GM18507 (cell line): ENCODE results near the gene MYO5B.
"Not testable (repeated sequence)": the region's sequence is repeated elsewhere in the genome, so short reads cannot be mapped to it uniquely, and the experiment has no call there.

Experiments
- DNase-seq: peaks from one replicate; pipeline ENCODE4 v3.0.0; 2011; ENCODE audit warnings: low read depth; ENCODE audit not compliant: insufficient read length; ENCODE audit errors: extremely low spot score
- FAIRE-seq: peaks from 2 replicates; lab custom pipeline; 2011; peaks lifted over from hg19 to GRCh38; lab: Jason Lieb, UNC

MYO5B gene

GRCh38 chr18:49837316-49837835 is 357.6 kb downstream of the MYO5B start:
- not testable (repeated sequence) for FAIRE-seq, DNase-seq

DNA sequence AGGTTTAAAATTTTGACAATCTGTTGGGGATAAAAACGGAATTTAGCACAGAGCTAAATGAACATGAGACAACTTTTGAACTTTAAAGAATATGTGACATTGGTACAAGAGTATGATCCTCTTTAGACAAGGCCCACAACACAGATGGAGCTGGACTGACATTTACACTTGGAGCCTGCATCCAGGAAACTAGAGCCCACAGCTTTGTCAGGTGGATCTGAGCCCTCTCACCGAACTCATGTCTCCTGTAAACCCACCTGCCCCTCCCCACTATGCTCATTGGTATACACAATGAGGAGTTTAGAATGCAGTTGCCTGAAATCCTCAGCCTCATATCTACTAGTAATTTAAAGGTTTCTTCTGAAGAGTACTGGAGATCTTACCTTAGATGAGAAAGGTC is 359.5 kb downstream of the MYO5B start:
- DNase-seq (no peak), FAIRE-seq (no peak)

DNA sequence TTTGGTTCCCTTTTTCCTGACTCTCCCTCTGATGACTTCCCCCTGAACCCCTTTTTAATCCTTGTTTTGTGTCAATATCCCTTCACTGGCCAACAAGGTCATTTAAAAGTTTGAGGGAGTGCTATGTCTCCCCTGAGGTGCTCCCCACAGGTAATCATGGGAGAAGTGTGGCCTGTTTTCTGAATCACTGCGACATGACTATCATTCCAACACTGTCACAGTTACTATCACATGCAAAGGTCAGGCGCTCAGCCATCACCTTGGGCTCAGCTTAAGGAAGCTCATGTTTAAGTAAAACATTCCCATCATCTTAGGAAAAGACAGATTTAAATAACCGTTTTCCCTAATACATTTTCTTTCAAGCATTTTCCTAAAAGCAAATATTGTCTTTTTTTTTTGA is 360.7 kb downstream of the MYO5B start:
- no peak for FAIRE-seq

GRCh38 chr18:49833814-49834213 is 361.1 kb downstream of the MYO5B start:
- no peak for FAIRE-seq
- DNase-seq = no peak

More for the DNA sequence above, 360.7 kb downstream of the MYO5B start:
- DNase-seq = no peak

DNA sequence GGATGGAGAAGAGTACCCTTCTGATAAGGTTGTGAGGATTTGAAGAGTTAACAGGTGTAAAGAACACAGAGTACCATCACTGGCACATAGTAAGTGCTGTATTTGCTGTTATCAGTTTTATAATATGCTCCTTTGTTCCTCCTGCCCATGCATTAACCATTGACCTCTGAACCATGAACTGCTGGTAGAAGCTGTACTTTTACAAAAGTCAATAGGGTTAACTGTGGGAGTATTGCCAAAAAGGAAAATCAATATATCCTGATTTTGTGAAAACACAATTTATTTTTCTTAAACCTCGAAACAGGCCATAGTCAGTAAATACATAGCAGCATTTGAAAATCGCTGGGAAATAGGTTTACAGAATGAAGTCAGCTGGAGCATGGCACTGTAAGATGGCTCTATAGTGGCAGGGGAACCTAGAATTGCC is 362.7 kb downstream of the MYO5B start:
- DNase-seq (no peak), FAIRE-seq (no peak)

DNA sequence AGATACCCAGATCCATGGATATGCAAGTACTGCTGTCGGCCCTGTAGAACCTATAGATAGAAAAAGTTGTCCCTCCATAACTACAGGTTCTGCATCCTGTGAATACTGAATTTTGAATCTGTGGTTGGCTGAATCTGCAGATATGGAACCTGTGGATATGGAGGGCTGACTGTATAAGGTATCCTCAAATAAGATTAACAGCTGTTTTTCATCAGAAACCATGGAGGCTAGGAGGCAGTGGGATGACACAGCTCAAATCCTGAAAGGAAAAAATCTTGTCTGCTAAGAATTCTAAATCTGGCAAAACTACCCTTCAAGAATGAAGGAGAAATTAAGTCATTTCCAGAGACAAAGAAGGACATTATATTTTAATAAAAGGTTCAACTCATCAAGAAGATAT is 367.0 kb downstream of the MYO5B start:
- DNase-seq = no peak
- no peak for FAIRE-seq

GRCh38 chr18:49819823-49820671 is 374.9 kb downstream of the MYO5B start:
- FAIRE-seq = peak; percentile 81
- no peak for DNase-seq

DNA sequence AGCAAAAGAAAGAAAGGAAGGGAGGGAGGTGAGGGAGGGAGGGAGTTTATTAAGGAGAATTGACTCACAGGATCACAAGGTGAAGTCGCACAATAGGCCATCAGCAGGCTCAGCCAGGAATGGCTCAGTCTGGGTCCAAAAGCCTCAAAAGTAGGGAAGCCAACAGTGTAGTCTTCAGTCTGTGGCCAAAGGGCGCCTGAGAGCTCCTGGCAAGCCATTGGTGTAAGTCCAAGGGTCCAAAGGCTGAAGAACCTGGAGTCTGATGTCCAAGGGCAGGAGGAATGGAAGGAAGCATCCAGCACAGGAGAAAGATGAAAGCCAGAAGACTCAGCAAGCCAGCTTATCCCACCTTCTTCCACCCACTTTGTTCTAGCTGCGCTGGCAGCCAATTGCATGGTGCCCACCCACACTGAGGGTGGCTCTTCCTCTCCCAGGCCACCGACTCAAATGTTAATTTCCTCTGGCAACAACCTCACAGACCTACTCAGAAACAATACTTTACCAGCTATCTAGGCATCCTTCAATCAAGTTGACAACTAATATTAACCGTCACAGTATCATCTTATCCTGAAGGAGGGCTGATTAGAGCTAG is 375.8 kb downstream of the MYO5B start:
- FAIRE-seq = no peak
- no peak for DNase-seq

GRCh38 chr18:49817947-49818346 is 377.0 kb downstream of the MYO5B start:
- DNase-seq (no peak), FAIRE-seq (no peak)

DNA sequence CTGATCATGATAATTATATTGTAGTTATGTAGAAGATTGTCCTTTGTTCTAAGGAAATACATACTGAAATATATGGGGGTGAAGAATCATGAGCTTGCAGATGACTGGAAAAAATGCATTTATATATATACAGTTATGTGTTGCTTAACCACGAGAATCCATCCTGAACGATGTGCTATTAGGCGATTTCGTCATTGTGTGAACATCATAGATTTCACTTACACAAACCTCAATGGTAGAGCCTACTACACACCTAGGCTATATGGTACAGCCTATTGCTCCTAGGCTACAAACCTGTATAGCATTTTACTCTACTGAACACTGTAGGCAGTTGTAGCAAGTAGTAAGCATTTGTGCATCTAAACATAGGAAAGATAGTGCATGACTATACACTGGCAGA is 379.0 kb downstream of the MYO5B start:
- no peak for DNase-seq
- FAIRE-seq = no peak

DNA sequence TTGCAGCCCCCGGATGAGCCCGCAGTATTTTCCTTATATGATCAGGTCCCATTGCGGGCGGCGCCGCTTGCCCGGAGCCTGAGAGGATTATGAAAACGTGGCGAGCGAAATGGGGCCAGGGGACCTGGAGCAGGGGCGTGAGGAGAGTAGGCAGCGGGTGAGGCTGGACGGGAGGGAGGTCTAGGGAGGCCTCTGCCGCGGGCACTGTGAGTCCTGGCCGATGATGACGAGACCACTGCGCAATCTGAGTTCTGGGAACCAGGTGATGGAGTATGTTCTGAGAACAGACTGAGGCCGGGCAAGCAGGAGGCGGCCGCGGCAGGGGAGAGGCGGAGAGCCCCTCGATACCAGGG is 380.8 kb downstream of the MYO5B start:
- FAIRE-seq (peak; percentile 15), DNase-seq (no peak)

- peak; percentile 56 for DNase-seq
- peak; percentile 89 for FAIRE-seq
Measured at GRCh38 chr18:49813319-49814146, 381.4 kb downstream of the MYO5B start, which contains the start of gene ACAA2. Gene ACAA2 (minus strand): TSS chr18:49813533. CDS start chr18:49813484, 49 bp downstream.

DNA sequence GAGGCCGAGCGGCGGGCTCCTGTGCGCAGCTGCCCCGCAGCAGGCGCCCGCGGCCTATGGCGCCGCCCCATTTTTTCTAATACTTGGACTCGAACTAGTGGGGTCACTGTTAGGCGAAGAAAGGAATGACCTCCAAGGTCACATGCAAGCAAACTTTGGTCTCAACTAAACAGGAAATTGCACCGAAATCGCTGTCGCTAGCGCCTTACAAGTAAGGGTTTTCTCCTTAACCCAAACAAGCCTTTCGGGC is 382.0 kb downstream of the MYO5B start:
- DNase-seq = no peak
- FAIRE-seq = no peak

- FAIRE-seq (no peak), DNase-seq (no peak)
Measured at GRCh38 chr18:49812286-49813068, 382.5 kb downstream of the MYO5B start.

DNA sequence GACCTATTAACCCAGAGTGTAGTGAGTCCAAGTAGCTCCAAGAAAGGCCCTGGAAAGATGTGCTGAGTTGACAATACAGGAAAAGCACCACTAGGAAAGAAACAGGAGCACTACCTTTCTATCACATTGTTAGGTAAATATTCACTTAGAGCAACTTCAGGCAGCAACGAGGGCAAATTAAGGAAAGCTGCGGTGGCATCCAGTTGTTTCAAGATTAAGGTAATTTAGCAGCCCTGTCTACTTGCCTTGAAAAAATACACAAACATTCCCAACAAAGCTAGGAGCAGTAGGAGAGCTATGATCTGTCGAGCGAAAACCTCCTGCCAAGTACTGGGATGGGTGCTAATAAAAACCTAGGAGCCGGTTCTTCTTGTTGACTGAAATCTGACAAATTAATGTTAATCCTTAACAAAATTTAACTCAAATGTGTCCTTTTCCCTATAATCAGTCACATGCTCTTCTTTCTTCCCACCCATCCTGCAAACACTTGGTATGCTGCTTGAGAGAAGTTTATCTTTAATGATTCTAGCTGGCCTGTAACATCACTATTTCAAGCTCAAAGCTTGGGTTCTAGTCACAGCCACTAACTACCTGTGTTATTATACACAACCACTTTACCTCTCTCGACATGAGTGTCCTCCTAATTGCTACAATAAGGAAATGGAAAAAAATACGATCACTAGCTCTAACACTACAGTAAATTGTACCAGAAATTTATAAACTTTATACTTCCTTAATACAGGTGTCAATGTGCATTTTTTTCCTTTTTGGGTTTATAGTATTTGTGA is 383.6 kb downstream of the MYO5B start:
- FAIRE-seq (no peak), DNase-seq (no peak)

DNA sequence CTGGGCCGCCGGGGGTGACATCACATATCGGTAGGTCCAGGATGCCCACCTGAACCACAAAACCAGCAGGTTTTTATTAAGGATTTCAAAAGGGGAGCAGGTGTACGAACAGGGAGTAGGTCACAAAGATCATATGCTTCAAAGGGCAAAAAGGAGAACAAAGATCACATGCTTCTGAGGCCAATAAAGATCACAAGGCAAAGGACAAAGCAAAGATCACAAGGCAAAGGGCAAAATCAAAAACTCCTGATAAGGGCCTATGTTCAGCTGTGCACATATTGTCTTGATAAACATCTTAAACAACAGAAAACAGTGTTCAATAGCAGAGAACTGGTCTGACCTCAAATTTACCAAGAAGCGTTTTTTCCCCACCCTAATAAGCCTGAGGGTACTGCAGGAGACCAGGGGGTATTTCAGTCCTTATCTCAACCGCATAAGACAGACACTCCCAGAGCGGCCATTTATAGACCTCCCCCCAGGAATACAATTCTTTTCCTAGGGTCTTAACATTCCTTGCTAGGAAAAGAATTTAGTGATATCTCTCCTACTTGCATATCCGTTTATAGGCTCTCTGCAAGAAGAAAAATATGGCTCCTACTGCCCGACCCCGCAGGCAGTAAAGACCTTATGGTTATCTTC is 386.3 kb downstream of the MYO5B start:
- DNase-seq, FAIRE-seq: not testable (repeated sequence)

DNA sequence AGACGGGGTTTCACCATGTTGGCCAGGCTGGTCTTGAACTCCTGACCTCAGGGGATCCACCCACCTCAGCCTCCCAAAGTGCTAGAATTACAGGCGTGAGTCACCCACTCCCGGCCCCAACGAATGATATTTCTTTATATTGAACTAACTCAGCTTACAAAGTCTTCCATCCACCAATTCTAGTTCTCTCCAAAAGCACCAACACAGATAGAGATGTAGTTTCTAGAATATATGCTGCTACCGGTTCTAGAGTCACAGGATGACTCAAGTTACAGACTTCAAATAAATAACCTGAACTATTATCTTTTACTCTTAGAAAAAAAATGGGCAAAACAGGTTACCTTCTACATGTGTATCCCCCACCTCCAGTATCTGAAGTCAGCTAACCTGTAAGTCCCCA is 390.9 kb downstream of the MYO5B start:
- DNase-seq = no peak
- FAIRE-seq = no peak

DNA sequence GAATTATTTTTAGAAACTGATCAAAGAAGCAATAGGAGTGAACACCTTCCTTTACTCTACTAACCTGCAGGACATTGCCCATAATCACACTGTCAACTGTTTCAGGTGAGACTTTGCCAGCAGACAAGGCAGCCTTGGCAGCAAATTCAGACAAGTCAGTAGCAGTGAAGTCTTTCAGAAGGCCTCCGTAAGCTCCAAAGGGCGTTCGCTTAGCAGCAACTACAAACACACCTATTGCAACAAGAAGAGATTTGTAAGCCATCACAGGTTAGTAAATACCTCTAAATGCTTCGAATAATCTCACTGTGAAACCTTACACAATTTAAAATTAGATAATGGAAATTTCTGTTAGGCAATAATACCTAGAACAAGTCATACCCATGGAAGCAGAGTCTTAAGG is 392.3 kb downstream of the MYO5B start:
- DNase-seq (no peak), FAIRE-seq (no peak)
